HG03196 (cell line): ENCODE measurements around the gene MED16.
"Not testable (repeated sequence)": the region's sequence is repeated elsewhere in the genome, so short reads cannot be mapped to it uniquely, and the experiment has no call there.

ENCODE experiments used
- ATAC-seq: cut with Tn5 transposase; IDR thresholded peaks from one replicate; pipeline ENCODE4 v1.9.1; 2021; ENCODE audit not compliant: unreplicated experiment

MED16 gene

DNA sequence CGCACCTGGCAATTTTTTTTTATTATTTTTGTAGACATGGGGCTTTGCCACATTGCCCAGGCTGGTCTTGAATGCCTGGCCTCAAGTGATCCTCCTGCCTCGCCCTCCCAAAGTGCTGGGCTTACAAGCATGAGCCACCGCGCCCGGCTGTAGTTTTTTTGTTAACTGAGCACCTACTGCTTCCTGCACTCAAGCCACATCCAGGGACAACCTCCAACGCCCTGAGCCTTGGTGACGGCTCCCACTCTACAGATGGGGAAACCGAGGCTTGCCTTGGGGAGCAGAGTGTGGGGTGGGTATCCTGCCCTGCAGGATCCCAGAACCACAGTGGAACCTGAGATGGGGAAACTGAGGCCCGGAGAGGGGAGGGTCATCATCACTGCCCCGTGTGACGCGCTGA lies 37.8 kb downstream of the MED16 start:
- ATAC-seq = no peak

DNA sequence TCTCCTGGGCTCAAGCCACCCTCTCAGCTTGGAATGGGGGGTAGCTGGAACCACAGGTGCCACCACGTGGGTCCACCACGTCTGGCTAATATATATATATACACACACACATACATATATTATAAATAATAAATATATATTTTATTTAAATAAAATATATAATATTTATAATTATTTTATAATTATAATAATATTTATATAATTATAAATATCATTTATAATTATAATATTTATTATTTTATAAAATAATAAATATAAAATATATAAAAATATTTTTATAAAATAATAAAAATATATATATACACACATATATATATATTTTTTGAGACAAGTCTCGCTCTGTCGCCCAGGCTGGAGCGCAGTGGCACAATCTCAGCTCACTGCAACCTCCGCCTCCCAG lies 38.4 kb downstream of the MED16 start:
- no peak for ATAC-seq

DNA sequence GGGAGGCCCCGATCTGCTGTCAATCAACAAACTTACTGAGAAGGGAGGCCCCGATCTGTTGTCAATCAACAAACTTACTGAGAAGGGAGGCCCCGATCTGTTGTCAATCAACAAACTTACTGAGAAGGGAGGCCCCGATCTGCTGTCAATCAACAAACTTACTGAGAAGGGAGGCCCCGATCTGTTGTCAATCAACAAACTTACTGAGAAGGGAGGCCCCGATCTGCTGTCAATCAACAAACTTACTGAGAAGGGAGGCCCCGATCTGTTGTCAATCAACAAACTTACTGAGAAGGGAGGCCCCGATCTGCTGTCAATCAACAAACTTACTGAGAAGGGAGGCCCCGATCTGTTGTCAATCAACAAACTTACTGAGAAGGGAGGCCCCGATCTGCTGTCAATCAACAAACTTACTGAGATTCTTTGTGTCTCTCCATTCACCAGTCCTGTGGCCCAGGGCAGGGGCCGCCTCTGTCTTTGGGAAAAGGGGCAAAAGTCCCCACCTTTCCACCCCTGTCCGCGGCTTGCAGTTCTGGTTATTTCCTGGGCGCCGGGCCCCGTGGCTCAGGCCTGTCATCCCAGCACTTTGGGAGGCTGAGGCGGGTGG lies 39.3 kb downstream of the MED16 start:
- not testable (repeated sequence) for ATAC-seq

DNA sequence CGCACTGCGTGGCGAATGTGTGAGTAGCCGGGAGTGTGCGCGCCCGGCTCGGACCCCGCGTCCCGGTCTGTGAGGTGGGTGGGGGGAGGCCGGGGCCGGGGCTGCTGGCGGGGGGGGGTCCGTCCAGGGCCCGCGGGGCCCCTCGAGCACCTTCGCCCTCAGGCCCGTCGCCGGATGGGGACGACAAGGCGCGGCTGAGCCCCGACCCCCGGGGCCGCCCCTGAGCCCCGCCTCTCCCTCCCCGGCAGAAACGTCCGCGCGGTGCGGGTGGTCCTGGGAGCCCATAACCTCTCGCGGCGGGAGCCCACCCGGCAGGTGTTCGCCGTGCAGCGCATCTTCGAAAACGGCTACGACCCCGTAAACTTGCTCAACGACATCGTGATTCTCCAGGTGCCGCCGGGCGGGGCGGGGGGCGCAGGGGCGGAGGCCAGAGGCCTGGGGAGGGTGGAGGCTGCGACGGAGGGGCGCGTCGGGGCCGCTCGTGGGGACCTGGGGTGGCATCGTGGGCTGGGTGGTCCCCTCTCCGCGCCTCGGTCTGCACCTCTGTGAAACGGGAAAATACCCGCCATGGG lies 39.9 kb downstream of the MED16 start:
- no peak for ATAC-seq

DNA sequence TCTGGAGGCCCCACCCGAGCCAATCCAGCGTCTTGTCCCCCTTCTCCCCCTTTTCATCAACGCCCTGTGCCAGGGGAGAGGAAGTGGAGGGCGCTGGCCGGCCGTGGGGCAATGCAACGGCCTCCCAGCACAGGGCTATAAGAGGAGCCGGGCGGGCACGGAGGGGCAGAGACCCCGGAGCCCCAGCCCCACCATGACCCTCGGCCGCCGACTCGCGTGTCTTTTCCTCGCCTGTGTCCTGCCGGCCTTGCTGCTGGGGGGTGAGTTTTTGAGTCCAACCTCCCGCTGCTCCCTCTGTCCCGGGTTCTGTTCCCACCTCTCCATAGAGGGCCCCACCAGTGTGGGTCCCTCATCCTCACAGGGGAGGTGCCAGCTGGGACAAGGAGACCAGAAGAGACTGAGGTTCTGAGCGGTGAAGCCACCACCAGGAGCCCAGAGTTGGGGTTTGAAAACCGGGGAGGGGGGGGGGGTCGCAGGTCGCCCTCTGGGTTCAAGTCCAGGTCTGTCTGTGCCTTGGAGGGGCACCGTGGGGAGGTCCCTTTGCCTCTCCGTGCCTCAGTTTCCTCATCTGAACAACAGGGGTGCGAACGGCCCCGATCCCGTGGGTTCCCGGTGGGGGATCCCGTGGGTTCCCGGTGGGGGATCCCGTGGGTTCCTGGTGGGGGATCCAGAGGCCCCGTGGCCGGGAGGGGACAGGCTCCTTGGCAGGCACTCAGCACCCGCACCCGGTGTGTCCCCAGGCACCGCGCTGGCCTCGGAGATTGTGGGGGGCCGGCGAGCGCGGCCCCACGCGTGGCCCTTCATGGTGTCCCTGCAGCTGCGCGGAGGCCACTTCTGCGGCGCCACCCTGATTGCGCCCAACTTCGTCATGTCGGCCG lies 40.6 kb downstream of the MED16 start, which contains the start of gene ELANE:
TSS of gene ELANE (plus strand) at position 168 of the 878 bp plus-strand sequence. CDS start at position 194, 26 bp downstream.
- ATAC-seq = no peak

DNA sequence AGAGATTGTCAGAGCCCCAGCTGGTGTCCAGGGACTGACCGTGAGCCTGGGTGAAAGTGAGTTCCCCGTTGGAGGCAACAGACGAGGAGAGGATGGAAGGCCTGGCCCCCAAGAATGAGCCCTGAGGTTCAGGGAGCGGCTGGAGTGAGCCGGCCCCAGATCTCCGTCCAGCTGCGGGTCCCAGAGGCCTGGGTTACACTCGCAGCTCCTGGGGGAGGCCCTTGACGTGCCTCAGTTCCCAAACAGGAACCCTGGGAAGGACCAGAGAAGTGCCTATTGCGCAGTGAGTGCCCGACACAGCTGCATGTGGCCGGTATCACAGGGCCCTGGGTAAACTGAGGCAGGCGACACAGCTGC lies 42.0 kb downstream of the MED16 start:
- ATAC-seq = no peak

DNA sequence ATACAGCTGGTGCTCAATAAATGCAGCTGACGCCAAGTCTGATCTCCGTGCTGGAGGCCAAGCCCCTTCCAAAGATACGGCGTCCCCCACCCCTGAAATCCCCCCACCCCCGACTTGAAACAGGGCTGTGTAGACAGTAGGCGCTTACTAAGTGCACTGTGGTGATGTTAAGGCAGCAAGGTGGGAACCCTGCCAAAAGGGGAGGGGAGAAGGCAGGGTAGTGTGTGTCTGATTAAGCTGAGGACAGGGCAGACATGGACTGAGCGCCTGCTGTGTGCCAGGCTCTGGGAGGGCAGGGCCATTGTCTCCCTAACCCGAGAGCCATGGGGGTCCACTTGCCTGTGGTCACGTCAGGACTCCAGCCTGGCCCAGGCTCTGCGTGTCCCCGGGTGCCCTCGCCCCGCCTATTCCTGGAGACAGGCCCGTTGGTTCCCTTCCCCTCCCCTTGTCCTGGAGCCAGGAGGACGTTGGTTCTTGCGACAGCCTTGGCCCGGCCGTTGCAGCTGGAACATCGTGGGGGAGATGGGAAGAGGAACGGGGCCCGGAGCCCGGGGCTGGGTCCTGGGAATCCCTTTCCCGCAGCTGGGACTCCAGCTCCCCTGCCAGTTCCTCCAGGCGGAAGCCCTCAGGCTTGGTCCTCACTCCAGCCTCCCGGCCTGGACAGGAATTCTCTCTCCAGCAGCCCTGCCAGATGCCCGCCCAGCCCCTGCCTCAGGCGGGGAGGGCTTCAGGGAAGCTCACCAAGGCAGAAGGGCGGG lies 42.6 kb downstream of the MED16 start:
- ATAC-seq = no peak

DNA sequence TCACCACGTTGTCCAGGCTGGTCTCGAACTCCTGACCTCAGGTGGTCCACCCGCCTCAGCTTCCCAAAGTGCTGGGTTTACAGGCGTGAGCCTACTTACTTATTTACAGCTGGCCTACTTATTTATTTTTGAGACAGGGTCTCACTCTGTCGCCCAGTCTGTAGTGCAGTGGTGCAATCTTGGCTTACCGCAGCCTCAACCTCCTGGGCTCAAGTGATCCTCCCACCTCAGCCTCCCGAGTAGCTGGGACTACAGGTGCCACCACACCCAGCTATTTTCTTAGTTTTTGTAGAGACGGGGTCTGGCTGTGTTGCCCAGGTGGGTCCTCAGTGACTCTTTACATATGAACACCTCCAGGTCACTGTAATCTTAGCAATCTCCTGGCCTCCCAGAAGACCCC lies 43.8 kb downstream of the MED16 start:
- ATAC-seq = not testable (repeated sequence)

DNA sequence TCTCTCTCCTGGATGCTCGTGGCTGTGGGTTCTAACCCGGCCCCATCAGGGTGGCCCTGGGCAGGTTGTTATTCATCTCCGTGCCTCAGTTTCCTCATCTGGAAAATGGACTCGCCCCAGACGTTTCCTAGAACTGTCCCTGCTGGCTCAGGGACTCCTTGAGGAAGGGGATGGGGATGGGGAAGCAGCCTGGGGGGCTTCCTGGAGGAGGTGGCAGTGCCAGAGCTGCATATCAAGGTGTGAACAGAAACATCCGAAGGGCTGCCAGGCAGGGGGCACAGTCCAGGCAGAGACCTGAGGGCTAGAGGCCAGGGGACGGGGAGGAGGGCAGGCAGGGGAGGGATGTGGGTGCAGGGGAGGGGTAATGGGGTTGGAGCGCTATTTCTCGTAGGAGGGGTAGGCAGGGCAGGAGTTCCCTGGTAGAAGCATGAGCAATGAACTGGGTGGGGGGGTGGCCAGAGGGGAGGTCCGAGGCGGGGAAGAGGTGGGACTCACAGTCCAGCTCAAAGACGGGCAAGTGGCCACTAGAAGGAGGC lies 44.5 kb downstream of the MED16 start:
- ATAC-seq = no peak

DNA sequence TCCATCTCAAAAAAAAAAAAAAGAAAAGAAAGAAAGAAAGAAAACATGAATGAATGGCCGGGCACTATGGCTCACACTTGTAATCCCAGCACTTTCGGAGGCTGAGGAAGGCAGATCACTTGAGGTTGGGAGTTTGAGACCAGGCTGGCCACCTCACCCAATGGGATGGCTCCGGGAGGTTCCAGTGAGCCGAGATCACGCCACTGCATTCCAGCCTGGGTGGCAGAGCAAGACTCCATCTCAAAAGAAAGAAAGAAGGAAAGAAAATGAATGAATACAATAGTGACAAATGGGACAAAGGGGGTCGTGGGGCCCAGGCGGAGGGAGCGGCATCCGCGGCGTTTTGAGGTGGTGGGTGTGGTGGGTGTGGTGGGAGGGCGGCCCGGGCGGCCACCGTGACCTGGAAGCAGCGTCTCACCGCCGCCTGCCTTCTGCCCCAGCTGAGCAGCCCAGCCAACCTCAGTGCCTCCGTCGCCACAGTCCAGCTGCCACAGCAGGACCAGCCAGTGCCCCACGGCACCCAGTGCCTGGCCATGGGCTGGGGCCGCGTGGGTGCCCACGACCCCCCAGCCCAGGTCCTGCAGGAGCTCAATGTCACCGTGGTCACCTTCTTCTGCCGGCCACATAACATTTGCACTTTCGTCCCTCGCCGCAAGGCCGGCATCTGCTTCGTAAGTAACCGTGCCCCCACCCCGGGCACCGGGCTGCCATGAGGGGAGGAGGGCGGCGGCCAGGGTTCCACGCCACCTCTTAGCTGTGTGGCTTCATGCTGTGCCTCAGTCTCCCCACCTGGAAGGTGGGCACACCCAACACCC lies 47.1 kb downstream of the MED16 start:
- ATAC-seq = no peak

DNA sequence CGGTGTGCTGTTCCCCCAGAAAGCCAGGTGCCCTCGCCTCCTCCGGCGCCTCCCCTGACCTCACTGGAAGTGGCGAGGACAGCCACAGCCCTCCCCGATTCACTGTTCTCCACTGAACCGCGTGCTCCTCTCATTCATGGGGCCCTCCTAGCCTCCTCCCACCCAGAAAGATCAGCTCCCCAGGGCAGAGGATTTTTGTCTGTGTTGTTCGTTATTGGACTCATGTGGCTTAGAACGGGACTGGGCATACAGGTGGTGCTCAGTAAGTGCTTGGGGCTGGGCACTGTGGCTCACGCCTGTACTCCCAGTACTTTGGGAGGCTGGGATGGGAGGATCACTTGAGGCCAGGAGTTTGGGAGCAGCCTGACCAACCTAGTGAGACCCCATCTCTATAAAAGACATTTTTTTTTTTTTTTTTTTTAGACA lies 48.4 kb downstream of the MED16 start:
- ATAC-seq = no peak

DNA sequence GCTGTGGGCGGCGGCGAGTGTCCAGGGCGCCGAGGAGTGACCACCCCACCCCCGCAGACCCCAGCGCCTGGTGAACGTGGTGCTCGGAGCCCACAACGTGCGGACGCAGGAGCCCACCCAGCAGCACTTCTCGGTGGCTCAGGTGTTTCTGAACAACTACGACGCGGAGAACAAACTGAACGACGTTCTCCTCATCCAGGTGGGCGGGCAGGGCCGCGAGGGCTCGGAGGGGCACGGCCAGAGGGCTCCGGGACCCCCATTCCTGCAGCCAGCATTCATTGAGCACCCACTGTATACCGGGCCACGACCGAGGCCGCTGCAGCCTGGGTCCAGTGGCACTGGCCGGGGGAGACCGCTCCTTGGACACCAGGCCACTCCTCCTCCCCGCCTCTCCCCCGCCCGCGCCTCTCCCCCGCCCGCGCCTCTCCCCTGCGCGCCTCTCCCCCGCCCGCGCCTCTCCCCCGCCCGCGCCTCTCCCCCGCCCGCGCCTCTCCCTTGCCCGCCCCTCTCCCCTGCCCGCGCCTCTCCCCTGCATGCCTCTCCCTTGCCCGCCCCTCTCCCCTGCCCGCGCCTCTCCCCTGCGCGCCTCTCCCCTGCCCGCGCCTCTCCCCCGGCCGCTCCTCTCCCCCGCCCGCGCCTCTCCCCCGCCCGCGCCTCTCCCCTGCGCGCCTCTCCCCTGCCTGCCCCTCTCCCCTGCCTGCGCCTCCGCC lies 49.0 kb downstream of the MED16 start:
- no peak for ATAC-seq

DNA sequence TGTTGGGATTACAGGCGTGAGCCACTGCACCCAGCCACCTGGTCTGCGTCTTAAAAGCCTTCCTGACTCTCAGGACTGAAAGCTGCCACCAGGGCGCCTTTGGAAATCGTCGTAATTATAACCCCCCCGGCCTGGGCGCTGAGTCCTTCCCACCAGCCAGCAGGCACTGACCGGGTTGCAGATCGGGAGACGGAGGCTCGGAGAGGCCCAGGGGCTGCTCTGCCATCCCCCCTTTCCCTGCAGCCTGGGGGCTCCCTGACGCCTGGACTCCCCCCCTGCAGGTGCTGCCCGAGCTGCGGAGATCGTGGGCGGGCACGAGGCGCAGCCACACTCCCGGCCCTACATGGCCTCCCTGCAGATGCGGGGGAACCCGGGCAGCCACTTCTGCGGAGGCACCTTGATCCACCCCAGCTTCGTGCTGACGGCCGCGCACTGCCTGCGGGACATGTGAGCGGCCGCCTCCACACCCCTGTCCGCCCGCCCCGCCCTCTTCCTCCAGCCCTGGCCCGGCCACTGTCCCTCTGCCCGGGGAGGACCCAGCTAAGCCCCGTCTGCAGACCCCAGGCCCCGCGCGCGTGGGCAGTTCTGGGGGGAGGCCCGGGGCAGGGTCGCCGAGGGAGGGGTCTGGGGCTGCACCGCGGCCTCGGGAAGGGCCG lies 49.7 kb downstream of the MED16 start:
- no peak for ATAC-seq

DNA sequence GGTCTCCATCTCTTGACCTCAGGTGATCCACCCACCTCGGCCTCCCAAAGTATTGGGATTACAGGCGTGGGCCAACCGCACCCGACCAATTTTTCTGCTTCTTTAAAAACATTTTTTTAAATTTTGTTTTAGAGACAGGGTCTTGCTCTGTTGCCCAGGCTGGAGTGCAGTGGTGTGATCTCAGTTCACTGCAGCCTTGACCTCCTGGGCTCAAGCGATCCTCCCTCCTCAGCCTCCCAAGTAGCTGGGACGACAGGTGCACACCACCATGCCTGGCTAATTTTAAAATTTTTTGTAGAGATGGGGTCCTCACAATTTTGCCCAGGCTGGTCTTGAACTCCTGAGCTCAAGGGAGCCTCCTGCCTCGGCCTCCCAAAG lies 50.2 kb downstream of the MED16 start:
- ATAC-seq = not testable (repeated sequence)

DNA sequence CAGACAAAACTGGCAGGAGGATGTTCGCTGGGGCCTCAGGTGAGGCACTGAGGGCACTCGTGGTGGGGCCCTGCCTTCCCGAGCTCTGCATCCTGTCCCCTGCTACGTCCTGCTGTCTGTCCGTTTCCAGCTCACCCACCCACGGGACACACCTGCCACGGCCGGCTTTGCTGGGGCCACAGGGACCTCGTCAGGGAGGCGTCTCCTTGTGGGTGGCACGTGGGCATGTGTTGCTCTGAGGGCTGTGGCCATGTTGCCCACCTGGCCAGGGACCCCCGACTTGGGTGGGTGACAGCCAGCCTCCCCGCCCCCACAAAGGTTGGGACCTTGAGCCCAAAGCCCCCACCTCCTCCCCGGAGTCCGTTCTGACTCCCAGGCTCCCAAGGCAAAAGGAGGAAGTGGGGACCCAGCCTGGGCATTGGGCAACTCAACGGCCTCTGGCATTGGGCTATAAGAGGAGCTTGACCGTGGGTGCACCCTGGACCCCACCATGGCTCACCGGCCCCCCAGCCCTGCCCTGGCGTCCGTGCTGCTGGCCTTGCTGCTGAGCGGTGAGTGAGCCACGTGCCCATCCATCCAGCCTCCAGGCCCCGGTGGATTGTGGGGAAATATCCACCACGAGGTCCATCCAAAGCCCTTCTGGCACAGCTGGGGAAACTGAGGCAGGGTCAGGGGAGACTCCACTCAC lies 52.3 kb downstream of the MED16 start, which contains the start of gene PRTN3:
TSS of gene PRTN3 (plus strand) at position 481 of the 688 bp plus-strand sequence. CDS start at position 491, 10 bp downstream.
- no peak for ATAC-seq

DNA sequence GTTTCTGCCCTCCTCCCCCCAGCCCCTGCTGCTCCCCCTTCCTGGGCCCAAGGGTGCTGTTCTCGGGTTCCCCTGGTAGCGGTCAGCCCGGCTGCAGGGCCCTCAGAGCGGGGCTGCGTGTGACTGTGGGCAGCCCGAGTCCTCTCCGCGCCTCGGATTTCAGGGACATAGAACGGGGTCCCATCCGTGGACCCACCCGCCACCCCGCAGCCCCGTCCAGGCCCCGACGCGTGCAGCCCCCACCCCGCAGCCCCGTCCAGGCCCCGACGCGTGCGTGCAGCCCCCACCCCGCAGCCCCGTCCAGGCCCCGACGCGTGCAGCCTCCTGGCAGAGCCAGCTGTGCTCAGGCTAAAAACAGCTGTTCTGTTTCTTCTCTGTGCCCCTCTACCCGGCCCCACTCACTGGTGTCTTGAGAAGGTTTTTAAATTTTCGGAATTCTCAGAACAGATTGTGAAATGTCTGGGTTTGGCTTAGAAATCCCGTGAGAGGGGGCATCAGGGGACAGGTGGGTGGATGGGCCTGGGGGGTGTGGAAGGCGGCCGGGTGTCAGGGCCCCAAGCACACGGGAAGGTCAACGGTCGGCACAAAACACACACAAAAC lies 57.7 kb downstream of the MED16 start:
- ATAC-seq = no peak

DNA sequence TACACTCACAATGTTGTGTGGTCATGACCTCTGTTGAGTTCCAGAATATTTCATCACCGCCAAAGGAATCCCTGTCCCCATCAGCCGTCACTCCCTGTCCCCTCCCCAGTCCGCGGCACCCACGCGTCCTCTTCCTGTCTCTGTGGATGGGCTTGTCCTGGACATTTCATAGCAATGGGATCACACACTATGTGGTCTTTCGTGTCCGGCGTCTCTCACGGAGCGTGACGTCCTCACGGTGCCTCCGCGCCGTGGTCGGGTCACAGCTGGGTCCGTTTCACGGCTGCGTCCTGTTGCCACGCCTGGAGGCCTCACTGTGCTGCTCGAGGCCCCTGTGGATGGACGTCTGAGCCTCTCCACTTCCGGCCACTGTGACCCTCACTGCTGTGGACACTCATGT lies 58.8 kb downstream of the MED16 start:
- no peak for ATAC-seq
